Tongue (tissue), 3 donors: ENCODE measurements around the gene KLHL22. TPM values are rescaled to one million over a fixed set of nuclear protein-coding genes. Genes with fewer than 3 reads are reported as not detected.
A peak's percentile ranks its signal among the peaks of the same experiment; 100 is the strongest.
"Not testable (repeated sequence)": the region's sequence is repeated elsewhere in the genome, so short reads cannot be mapped to it uniquely, and the experiment has no call there.

Experiments used
- DNase-seq: peaks from one replicate; pipeline ENCODE4 v3.0.0-alpha.2; 2015
- small RNA-seq: library from RNA; depleted of rRNA; stranded (forward); fragments of <200 nt; gene quantifications from one replicate; pipeline ENCODE3, GENCODE V24; 2014; ENCODE audit warnings: low replicate concordance
- total RNA-seq: library from RNA; depleted of rRNA; stranded (reverse); fragments of >200 nt; gene quantifications from one replicate; pipeline ENCODE4 v1.2.3, GENCODE V29; 2014

KLHL22 gene
- total RNA-seq, 1 donor from 2014 or later = 66.2 TPM

GRCh38 chr22:20400606-20401375 lies 94.8 kb downstream of the KLHL22 start:
- DNase-seq = no peak

- no peak for DNase-seq
Measured at GRCh38 chr22:20399866-20400605, 95.6 kb downstream of the KLHL22 start.

GRCh38 chr22:20398420-20398819 lies 97.2 kb downstream of the KLHL22 start:
- no peak for DNase-seq

- no peak for DNase-seq
Measured at GRCh38 chr22:20397498-20397897, 98.1 kb downstream of the KLHL22 start.

GRCh38 chr22:20396639-20397038 lies 99.0 kb downstream of the KLHL22 start:
- no peak for DNase-seq

- DNase-seq = no peak
Measured at GRCh38 chr22:20395907-20396287, 99.7 kb downstream of the KLHL22 start.

GRCh38 chr22:20395181-20395906 lies 100.3 kb downstream of the KLHL22 start:
- DNase-seq = no peak

- peak; percentile 97 for DNase-seq
Measured at GRCh38 chr22:20393705-20394476, 101.7 kb downstream of the KLHL22 start, which contains the start of gene ZNF74. TSS of gene ZNF74 (plus strand) at chr22:20394151. CDS start at chr22:20394629, 478 bp downstream.

- no peak for DNase-seq
Measured at GRCh38 chr22:20392983-20393704, 102.5 kb downstream of the KLHL22 start.

- DNase-seq = not testable (repeated sequence)
Measured at GRCh38 chr22:20392365-20392881, 103.2 kb downstream of the KLHL22 start.

Small RNA genes lying within 50 kb of the gene (small RNA-seq; reads per million reads assigned to genes)
- gene RF00019 (not detected), gene RN7SL812P (not detected), gene RNU6-225P (not detected), gene RNY1P9 (0.10 reads per million)

Other genes with a start within 250 kb of the KLHL22 start
- 7.1 TPM for gene RTN4R, start 227.5 kb downstream of the KLHL22 start, total RNA-seq
- 37.6 TPM for gene DGCR6L, start 175.7 kb downstream of the KLHL22 start, total RNA-seq
- 19.5 TPM for gene ZNF74, start 101.6 kb downstream of the KLHL22 start, total RNA-seq
- 20.4 TPM for gene SCARF2, start 58.0 kb downstream of the KLHL22 start, total RNA-seq
- 38.5 TPM for gene MED15, start 11.8 kb upstream of the KLHL22 start, total RNA-seq